Measurements from ENCODE around the gene FAM227A. TPM values are rescaled to one million over a fixed set of nuclear protein-coding genes. Genes with fewer than 3 reads are reported as not detected.

Gene FAM227A
- total and polyA plus RNA-seq, 2 of the 13 experiments (the other 11 are each of a cell fraction or from before 2014, with no cell fraction given) = 1.0 to 1.5 TPM

GRCh38 chr22:38685761-38686160, 29.6 kb upstream of the FAM227A start:
- Histone ChIP-seq H3K27me3 (ENCODE audit: control insufficient read depth in 1 of 2, insufficient read depth in 2 of 2, low read length in 2 of 2) (no peaks in the 10 kb centered on the region), H2AFZ (ENCODE audit: low read length) (no peak overlapping the region), H3K4me2 (ENCODE audit: low read depth, low read length) (no peak overlapping the region), H3K9ac (ENCODE audit: insufficient read depth, low read depth, low read length) (no peak overlapping the region), H3K79me2 (ENCODE audit: insufficient read depth, low read length) (peaks cover 11% of the 10 kb centered on the region), H4K20me1 (ENCODE audit: insufficient read depth, low read length) (no peaks in the 10 kb centered on the region), H3K4me1 (ENCODE audit: insufficient read depth, low read length) (peaks cover 19% of the 10 kb centered on the region), H3K4me3 (replicated peaks in 1 of 3; ENCODE audit: insufficient read depth in 1 of 3, low read depth in 2 of 3, low read length in 3 of 3) (no peak overlapping the region), H3K9me3 (ENCODE audit: low read length) (no peaks in the 10 kb centered on the region), H3K27ac (ENCODE audit: extremely low read length, insufficient read depth, low read length) (no peak overlapping the region), H3K36me3 (replicated peaks in 1 of 2; ENCODE audit: control insufficient read depth in 1 of 2, insufficient read depth in 2 of 2, low read length in 2 of 2) (peaks cover 26 to 57% of the 10 kb centered on the region in 2 experiments)
- ChIA-PET POLR2A (interaction anchor here (0.7 to 1.0 kb wide), 2 partner anchors 11 to 22 kb away, joined by 3 to 5 read pairs; no protein-coding TSS in a partner anchor), CTCF (ENCODE audit: low intra/inter-chr PET ratio, low total read pairs) (no interaction called here)
- in situ Hi-C loops (cut with HindIII; ENCODE audit: extremely low pct_ligation_motif_present, low pct_unique_long_range_greater_than_20kb) = no loop called here
- DNase-seq (ENCODE audit: low spot score) = no peak
- intact Hi-C loops (cut with micrococcal nuclease; ENCODE audit: unreplicated experiment) = no loop called here
- TF ChIP-seq RBM22 (optimal IDR thresholded peaks at IDR 0.05; ENCODE audit: low read length) (peak; percentile 92), PLSCR1 (CRISPR knock-in tag; IDR thresholded peaks at IDR 0.05; ENCODE audit: borderline replicate concordance) (no peak), MYC (CRISPR knock-in tag; IDR thresholded peaks at IDR 0.05; ENCODE audit: borderline replicate concordance) (no peak), AGO2 (optimal IDR thresholded peaks at IDR 0.05; ENCODE audit: low read depth, low read length) (peak; percentile 44), POLR2AphosphoS5 (IDR thresholded peaks at IDR 0.05; ENCODE audit: low read depth, low read length) (0 out of 2 replicates have a peak, but pooled peaks have one; percentile 38), BRCA1 (CRISPR knock-in tag; IDR thresholded peaks at IDR 0.05) (no peak)
- WGBS (ENCODE audit: low lambda C conversion rate) = 100% methylated on average over 1 of the region's 1 CpG
- no TSS peak for BruUV-seq (replicated peaks)
- FAIRE-seq = no peak
- ATAC-seq = no peak

DNA sequence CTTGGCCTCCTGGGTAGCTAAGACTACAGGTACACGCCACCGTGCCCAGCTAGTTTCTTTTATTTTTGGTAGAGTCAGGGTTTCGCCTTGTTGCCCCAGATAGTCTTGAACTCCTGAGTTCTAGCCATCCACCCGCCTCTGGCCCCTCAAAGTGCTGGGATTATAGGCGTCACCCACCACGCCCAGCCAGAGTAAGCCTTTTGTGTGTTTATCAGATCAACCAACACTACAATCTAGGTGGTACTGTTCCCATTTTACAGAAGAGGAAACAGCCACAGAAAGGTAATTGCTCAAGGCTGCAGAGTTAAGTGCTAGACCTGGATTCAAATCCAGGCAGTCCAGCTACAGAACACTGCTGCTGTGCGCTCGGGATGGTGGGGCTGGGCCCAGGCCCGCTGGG, 28.7 kb upstream of the FAM227A start:
- ATAC-seq (no peak), FAIRE-seq (no peak), DNase-seq (ENCODE audit: low spot score) (no peak)
- peaks cover 26 to 55% of the 10 kb centered on the region in 2 experiments for H3K36me3 ChIP-seq (replicated peaks in 1 of 2; ENCODE audit: control insufficient read depth in 1 of 2, insufficient read depth in 2 of 2, low read length in 2 of 2)
- no peak overlapping the region for H3K4me3 ChIP-seq (replicated peaks in 1 of 3; ENCODE audit: insufficient read depth in 1 of 3, low read depth in 2 of 3, low read length in 3 of 3)
- intact Hi-C loops (cut with micrococcal nuclease; ENCODE audit: unreplicated experiment) = no loop called here
- H2AFZ ChIP-seq (ENCODE audit: low read length) = no peak overlapping the region
- CTCF ChIA-PET (ENCODE audit: low intra/inter-chr PET ratio, low total read pairs) = no interaction called here
- 96% methylated on average over 9 of the region's 9 CpGs for whole genome bisulfite sequencing (ENCODE audit: low lambda C conversion rate)
- H3K79me2 ChIP-seq (ENCODE audit: insufficient read depth, low read length) = peaks cover 11% of the 10 kb centered on the region
- in situ Hi-C loops (cut with HindIII; ENCODE audit: extremely low pct_ligation_motif_present, low pct_unique_long_range_greater_than_20kb) = no loop called here
- H3K4me1 ChIP-seq (ENCODE audit: insufficient read depth, low read length) = peaks cover 22% of the 10 kb centered on the region
- H3K4me2 ChIP-seq (ENCODE audit: low read depth, low read length) = no peak overlapping the region
- H4K20me1 ChIP-seq (ENCODE audit: insufficient read depth, low read length) = no peaks in the 10 kb centered on the region
- no peak overlapping the region for H3K27ac ChIP-seq (ENCODE audit: extremely low read length, insufficient read depth, low read length)
- no peak overlapping the region for H3K9ac ChIP-seq (ENCODE audit: insufficient read depth, low read depth, low read length)
- BruUV-seq (replicated peaks) = no TSS peak
- POLR2A ChIA-PET = interaction anchor here (4.7 kb wide), 1 partner anchor 11 kb away, joined by 102 read pairs; the partner anchor contains the start of gene JOSD1
- no peaks in the 10 kb centered on the region for H3K9me3 ChIP-seq (ENCODE audit: low read length)
- H3K27me3 ChIP-seq (ENCODE audit: control insufficient read depth in 1 of 2, insufficient read depth in 2 of 2, low read length in 2 of 2) = no peaks in the 10 kb centered on the region
- no peak for TF ChIP-seq CREB1 (IDR thresholded peaks at IDR 0.05)
- TF ChIP-seq CREB1 (CRISPR knock-in tag; IDR thresholded peaks at IDR 0.05) = no peak
- 0 out of 4 replicates have a peak, but pooled peaks of 1 of the 2 experiments have one; percentile 27 for TF ChIP-seq POLR2A (IDR thresholded peaks at IDR 0.05; ENCODE audit: insufficient read depth in 1 of 2, low read depth in 2 of 2, low read length in 2 of 2)
- peak; percentile 3; the same call in 1 of the 2 replicates for TF ChIP-seq RBFOX2 (IDR thresholded peaks at IDR 0.05; ENCODE audit: low read depth, low read length)
- no peak for TF ChIP-seq HOXA7 (CRISPR knock-in tag; IDR thresholded peaks at IDR 0.05)
- peak; percentile 47 for TF ChIP-seq POLR2G (IDR thresholded peaks at IDR 0.05; ENCODE audit: low read depth, low read length)
- TF ChIP-seq, protein P1, sequence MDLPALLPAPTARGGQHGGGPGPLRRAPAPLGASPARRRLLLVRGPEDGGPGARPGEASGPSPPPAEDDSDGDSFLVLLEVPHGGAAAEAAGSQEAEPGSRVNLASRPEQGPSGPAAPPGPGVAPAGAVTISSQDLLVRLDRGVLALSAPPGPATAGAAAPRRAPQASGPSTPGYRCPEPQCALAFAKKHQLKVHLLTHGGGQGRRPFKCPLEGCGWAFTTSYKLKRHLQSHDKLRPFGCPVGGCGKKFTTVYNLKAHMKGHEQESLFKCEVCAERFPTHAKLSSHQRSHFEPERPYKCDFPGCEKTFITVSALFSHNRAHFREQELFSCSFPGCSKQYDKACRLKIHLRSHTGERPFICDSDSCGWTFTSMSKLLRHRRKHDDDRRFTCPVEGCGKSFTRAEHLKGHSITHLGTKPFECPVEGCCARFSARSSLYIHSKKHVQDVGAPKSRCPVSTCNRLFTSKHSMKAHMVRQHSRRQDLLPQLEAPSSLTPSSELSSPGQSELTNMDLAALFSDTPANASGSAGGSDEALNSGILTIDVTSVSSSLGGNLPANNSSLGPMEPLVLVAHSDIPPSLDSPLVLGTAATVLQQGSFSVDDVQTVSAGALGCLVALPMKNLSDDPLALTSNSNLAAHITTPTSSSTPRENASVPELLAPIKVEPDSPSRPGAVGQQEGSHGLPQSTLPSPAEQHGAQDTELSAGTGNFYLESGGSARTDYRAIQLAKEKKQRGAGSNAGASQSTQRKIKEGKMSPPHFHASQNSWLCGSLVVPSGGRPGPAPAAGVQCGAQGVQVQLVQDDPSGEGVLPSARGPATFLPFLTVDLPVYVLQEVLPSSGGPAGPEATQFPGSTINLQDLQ (CRISPR knock-in tag; IDR thresholded peaks at IDR 0.05) = no peak
- TF ChIP-seq CHD4 (IDR thresholded peaks at IDR 0.05; ENCODE audit: borderline replicate concordance, low read length) = no peak
- TF ChIP-seq ZNF230 (CRISPR knock-in tag; IDR thresholded peaks at IDR 0.05) = no peak
- TF ChIP-seq, protein P2, sequence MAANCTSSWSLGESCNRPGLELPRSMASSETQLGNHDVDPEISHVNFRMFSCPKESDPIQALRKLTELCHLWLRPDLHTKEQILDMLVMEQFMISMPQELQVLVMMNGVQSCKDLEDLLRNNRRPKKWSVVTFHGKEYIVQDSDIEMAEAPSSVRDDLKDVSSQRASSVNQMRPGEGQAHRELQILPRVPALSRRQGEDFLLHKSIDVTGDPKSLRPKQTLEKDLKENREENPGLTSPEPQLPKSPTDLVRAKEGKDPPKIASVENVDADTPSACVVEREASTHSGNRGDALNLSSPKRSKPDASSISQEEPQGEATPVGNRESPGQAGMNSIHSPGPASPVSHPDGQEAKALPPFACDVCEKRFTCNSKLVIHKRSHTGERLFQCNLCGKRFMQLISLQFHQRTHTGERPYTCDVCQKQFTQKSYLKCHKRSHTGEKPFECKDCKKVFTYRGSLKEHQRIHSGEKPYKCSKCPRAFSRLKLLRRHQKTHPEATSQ (CRISPR knock-in tag; IDR thresholded peaks at IDR 0.05; ENCODE audit: borderline replicate concordance) = no peak

Measured in HepG2 (cell line).